Suprapubic skin (tissue), 4 donors: ENCODE results near the gene RIPOR3.

Experiments
- POLR2A ChIP-seq, 2 donors: fragments of 450-650 bp; IDR thresholded peaks; one replicate each; pipeline ENCODE4 v1.6.1; 2017; ENCODE audit warnings: antibody characterized with exemption in 2 of 2, mild to moderate bottlenecking in 2 of 2, moderate library complexity in 2 of 2
- POLR2AphosphoS5 ChIP-seq, 3 donors: sonication (generic); formaldehyde crosslinking; IDR thresholded peaks; one replicate each; pipeline ENCODE4 v1.6.1; 2017; ENCODE audit warnings: antibody characterized with exemption in 3 of 3

DNA sequence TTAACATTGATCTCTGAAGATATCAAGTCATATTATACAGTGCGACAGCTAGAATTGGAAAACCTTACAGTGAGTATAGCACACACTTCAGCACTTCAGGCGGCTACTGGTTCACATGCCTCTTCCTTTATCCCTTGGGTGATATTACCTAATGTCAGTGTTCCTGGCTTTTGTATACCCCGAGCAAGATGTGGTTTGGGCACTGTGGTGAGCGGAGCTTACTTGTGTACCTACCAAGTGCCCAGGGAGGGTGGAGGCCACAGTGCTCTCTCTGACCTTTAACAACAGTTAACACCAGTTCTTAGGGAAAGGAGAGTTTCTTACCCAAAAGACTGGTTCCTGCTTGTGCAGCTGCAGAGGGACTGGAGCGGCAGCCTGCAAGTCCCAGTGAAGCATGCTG is 116.8 kb downstream of the RIPOR3 start:
- no peak for TF ChIP-seq POLR2AphosphoS5 (IDR thresholded peaks at IDR 0.05)
- no peak for TF ChIP-seq POLR2A (IDR thresholded peaks at IDR 0.05)
